Stimulated activated CD4-positive, alpha-beta T cell treated with anti-CD3 and anti-CD28 coated beads, Interleukin-12 subunit alpha, Interleukin-12 subunit beta, amount 100 ng/mL, for 24 hours (primary cell): ENCODE results near the gene CLDN5.

Experiments
- DNase-seq, 2 experiments: peaks; one replicate each; pipeline ENCODE4 v3.0.0-alpha.2; 2020; ENCODE audit warnings: low read depth in 2 of 2

Gene CLDN5

DNA sequence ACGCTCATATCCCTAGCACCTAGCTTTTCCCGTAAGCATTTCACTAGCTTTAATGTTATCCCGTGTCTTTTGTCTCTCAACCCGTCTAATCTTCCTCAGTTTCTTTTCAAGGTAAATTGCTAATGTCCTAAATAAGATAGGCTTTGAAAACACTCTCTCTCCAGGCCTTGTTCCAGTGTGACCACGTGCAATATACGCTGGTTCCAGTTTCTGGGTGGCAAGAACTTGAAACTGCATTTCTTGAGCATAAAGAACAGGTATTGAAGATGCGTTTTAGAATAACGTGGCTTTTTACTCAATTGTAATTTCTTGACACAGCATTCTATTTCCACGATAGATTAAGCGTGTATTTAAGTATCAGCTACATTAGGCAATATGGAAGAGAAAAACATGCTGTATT, 43.4 kb downstream of the CLDN5 start:
- no peak for DNase-seq

DNA sequence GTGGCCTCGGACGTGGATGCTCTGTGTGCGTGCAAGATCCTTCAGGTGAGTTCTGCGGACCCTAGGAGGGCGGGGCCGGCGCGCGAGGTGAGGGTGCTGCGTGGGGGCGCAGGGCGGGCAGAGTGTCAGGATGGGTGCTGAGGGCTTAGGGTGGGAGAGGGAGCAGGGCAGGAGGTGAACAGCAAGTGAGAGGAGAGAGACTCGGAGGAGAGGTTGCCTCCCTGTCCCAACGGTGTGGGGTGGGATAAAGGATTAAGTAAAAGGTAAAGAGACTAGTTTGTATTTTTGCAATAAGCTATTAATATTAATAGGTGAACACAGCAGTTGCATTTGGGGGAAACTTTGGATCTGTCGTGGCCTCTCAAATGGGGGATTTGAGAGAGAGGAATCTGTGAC, 44.0 kb downstream of the CLDN5 start:
- no peak for DNase-seq

DNA sequence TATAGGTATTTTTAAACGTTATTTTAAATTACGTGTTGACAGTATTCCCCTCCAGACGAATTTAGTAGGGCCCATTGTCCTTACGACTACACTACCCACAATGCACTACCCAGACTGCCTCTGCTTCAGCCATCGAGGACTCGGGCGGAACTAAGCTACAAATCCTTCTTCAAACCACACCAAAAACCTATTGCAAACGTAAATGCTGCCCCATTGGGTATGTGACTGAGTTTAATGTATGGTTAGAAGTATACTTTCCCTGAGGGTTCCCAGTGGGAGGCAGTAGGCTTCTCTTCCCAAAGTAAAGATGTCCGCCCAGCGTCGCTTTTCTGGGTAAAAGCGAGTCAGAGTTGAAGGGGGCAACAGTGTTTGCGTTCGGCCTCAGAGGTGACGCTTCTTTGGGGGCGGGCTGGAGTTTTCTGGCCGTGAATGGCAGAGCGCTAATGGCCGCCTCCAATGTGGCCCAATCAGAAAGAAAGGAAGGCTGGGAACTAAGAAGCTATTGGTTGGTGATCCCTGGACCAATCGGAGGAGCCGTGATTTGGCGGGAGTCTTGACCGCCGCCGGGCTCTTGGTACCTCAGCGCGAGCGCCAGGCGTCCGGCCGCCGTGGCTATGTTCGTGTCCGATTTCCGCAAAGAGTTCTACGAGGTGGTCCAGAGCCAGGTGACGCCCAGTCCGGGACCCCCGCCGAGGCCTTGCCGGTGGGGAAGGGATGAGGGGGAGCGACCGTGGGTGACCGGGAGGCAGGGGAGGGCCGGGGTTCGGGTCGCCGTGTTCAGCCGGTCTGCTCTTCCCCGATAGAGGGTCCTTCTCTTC, 44.6 kb downstream of the CLDN5 start, which contains the start of gene CDC45:
Gene CDC45 (plus strand): TSS at position 566 of the 818 bp plus-strand sequence. CDS start 49 bp downstream, at position 615.
- DNase-seq = peak; percentile 87 to 92

DNA sequence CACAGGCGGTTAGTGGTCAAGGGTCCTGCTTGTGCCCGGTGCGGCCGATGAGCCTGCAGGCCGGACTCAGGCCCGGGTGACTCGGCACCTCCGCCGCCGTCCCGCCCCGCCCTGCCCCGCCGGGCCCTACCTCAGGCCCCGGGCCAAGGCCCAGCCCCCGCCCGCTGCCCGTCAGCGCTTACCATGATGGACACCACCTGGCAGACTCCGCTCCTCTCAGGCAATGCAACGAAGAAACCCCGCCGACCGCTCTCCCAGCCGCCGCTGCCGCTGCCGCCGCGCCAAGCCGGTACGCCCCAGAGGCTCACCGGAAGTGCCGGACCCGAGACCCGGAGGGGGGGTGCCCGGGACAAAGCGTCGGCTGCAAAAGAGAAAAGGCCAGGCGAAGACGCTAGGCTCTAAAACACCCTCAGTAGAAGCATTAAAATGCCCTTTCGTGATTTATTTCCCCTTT, 45.3 kb downstream of the CLDN5 start, which contains the start of gene UFD1:
Gene UFD1 (minus strand): TSS at position 293 of the 454 bp plus-strand sequence. CDS start 108 bp downstream, at position 185.
- peak; percentile 63 to 73 for DNase-seq

DNA sequence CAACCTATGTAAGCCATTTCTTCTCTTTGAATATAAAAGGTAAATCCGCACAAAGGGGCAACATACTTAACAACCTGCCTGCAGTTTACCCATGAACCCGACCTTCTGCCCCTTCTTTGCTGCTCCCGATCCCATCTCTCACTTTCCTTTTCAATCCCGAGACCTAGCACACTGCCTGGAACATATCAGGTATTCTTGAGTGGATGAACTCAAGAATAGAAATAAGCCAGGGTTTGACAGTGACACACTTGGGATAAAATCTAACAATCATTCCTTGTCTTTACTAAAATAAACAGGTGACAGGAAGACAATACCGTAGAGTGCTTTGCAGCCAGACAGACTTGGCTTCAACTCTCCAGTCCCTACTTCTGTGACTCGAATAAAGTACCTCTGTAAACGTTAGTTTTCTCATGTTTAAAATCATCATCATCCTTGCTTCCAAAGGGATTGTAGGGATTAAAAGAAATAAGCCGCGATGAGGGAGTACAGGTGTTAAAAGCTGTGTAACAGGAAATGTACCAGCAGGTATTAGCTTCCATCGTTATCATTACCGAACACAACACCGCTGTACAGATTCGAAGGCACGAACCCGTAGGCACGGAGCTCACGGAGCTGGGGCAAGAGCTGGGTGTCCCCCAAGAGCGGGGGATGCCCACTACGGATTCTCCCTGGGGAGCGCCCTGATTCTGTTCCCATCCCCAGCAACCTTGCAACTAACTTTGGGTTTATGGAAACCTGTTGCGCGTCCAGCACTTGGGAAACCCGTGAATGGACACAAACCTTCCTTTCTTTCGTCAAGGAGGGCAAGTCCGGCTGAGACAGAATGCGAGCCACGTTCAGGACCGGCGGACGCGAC, 45.9 kb downstream of the CLDN5 start:
- DNase-seq = no peak

DNA sequence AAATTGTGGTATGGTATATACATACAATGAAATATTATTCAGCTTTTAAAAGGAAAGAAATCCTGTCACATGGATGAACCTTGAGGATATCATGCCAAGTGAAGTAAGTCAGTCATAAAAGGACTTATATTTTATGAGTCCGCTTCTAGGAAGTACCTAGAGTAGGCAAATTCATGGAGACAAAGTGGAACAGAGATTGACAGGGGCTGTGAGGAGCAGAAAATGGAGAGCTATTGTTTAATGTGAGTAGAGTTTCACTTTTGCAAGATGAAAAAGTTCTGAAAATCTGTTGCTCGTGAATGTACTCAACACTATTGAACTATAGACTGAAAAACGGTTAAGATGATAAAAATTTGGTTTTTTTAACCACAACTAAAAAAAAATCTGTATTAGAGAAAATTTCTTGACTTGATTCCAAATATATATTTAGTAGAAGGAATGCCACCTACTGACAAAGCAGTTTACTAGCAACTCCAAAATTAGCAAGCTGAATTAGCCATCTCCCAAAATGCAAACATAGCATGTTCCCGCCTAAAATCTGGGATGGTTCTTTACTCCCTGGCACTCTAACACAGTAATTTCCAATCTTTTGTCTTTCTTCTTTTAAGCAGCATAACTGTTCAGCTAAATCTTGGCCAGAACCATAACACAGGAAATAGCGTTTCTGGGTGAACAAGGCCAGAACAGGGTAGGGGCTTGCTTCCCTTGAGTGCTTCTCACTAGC, 46.7 kb downstream of the CLDN5 start:
- DNase-seq = no peak

DNA sequence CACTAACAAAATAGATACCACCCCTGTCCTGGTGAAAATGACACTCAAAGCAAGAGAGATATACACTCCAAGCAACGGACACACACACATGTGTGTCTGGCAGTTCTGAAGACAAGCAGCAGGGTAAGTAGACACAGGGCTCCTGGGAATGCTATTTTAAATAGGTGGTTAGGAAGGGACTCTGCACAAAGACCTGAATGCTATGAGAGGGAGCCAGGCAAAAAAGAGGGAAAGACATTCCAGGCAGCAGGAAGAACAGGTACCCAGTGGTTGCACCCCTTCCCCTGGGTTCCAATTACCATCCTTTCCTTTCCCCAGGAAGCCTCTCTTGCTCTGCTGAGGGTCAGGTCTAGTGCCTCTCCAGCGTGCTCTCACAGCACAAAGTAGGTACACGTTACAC, 48.2 kb downstream of the CLDN5 start:
- DNase-seq = no peak

DNA sequence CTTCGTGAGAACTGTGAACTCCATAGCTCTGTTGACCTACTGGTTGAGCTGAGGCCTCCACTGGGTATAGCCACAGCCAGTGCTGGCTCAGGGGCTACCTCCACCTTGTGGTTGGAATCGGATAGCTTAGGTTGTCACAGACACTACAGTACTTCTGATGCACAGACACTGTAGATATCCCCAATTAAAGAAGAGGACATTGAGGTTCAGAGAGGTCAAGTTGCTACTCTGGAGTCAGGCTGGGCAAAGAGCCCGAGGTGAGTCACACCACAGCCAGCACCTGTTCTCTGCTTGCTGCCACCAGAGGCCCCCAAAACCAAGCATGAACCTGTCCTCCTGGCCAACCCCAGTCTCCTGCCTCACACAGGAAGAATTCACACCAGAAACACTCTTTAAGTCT, 50.6 kb downstream of the CLDN5 start:
- no peak for DNase-seq
